Stromal cell of bone marrow (primary cell): ENCODE results near the gene CDKL1.
"Not testable (repeated sequence)": the region's sequence is repeated elsewhere in the genome, so short reads cannot be mapped to it uniquely, and the experiment has no call there.

Experiments
- DNase-seq: peaks from one replicate; pipeline ENCODE4 v3.0.0-alpha.2; 2012; ENCODE audit warnings: low read depth

CDKL1 gene

DNA sequence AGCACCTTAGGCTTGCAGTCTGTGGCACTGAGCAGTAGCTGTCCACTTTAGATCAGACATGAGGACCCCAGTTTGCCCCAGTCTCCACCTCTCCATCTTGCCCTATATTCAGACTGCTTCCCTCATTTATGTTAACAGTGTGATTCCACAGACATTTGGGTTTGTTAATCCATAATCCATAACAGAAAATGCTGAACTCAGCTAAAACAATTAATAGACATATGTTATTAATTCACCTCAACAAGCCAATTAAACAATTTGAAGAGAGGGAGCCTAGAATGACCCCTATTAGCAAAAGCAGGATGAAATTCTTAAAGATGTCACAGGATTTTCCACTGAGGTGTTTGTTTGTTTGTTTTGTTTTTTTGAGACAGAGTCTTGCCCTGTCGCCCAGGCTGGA lies 9.1 kb downstream of the CDKL1 start:
- DNase-seq, result no peak

GRCh38 chr14:50383618-50384225 lies 13.0 kb downstream of the CDKL1 start:
- no peak for DNase-seq

DNA sequence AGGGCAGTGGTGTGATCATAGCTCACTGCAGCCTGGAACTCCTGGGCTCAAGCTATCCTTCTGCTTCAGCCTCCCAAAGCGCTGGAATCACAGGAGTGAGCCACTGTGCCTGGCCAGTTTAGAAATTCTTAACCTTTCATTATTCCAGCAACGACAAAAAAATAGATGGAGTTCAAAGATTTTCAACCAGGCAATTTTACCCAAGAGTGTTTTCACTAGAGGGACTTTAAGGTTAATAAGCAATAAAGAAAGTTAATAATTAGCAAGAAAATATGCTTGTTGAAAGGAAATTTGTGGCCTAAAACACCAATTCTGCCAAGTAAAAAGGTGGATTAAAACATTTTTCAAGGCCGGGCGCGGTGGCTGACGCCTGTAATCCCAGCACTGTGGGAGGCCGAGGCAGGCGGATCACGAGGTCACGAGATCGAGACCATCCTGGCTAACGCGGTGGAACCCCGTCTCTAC lies 14.8 kb downstream of the CDKL1 start:
- no peak for DNase-seq

- DNase-seq, result no peak
Measured at GRCh38 chr14:50381008-50381407, 15.7 kb downstream of the CDKL1 start.

DNA sequence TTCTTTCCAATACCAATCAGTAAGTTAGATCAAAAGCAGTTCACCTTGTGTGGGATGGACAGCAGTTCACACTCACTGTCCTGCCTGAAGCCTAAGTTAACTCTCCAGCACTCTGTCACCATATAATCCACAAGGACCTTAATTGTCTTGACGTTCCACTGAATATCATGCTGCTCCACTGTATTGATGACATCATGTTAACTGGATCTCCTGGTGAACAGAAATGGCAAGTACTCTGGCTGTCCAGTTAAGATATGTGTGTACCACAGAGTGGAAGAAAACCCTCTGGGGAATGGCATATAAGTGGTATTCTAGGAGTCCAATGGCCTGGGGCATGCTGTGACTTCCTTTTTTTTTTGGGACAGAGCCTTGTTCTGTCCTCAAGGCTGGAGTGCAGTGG lies 16.2 kb downstream of the CDKL1 start:
- no peak for DNase-seq

GRCh38 chr14:50379563-50379962 lies 17.1 kb downstream of the CDKL1 start:
- no peak for DNase-seq

DNA sequence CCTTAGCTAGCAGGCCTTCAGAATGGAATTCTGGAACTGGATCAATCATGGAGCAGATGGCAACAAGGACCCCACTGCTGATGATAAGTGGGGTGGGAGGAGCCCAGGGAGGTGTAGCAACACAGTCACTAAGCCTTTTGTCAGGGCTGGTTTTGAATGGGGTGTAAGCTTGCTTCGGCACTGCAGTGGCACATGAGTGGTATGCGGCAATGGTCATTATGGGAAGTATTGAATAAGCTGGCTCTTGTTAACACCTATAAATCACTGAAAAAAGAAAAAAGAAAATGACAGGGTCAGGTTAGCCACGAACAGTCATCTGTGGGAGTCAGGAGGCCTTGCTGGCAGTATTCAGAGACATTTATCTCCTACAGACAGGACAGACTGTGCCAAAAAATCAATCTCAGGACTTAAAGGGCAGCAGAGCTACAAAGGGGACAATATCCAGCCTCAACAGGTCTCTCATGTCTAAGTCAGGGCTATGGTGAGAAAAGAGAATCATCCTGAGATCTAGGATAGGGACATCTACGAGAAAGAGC lies 19.1 kb downstream of the CDKL1 start:
- DNase-seq, result no peak

- DNase-seq, result no peak
Measured at GRCh38 chr14:50375760-50376159, 20.9 kb downstream of the CDKL1 start.

- no peak for DNase-seq
Measured at GRCh38 chr14:50373959-50374358, 22.7 kb downstream of the CDKL1 start.

- no peak for DNase-seq
Measured at GRCh38 chr14:50371546-50371945, 25.1 kb downstream of the CDKL1 start.

DNA sequence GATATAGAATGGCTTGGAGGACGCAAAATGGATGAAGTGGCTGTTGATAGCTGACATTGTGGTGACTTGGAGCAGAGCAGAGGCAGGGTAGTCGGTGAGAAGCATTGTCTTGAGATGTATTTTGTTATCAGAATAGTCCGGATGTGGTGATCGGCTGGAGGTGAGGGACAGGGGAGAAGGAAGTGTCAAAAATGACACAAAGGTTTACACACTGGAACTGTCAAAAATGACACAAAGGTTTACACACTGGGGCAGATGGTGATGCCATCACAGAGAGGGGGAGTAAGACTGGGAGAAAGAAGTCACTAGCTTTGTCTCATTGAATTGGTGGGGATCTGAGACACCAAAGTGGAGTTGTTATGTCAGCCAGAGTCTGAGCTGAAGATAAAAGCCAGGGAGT lies 30.1 kb downstream of the CDKL1 start:
- DNase-seq, result no peak

DNA sequence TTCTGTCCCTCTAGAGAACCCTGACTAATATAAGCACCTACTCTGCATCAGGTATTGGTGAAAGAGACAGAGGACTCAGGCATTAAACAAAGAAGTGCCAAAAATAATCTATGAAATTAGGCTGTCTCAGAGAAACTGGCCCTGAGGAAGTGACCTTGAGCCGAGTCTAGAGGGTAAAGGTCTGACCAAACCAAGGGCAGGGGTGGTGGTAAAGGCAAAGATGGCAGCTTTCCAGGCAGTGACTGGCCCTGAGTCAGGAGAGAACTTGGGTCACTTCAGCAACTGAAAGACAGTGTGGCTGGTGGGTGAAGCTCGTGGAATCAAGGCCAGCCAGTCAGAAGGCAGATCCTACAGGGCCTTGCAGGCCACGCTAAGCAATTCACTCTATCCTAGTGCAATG lies 30.6 kb downstream of the CDKL1 start:
- no peak for DNase-seq

DNA sequence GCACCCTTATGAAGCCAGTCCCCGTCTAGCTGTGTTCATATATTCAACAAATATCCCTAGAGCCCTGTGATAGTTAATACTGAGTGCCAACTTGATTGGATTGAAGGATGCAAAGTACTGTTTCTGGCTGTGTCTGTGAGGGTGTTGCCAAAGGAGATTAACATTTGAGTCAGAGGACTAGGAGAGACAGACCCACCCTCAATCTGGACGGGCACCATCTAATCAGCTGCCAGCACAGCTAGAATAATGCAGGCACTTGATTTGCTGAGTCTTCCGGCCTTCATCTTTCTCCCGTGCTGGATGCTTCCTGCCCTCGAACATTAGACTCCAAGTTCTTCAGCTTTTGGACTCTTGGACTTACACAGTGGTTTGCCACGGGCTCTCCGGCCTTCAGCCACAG lies 31.1 kb downstream of the CDKL1 start:
- DNase-seq, result not testable (repeated sequence)

DNA sequence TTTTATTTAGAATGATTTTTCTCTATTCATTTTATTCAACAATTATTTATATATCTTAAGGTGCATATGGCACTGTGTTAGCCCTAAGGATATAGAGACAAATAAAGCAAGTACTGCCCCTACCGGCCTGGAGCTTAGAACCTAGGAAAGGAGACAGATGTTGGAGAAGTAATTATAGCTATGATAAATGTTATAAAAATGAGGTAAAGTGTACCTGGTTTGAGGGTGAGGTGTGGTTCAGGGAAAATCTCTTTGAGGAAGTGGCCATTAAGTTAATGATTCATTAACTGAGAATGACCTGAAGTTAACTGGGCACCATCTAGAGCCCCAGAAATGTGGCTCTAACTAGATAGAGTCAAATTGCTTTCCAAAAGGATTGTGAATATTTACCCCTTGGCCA lies 31.9 kb downstream of the CDKL1 start:
- no peak for DNase-seq

- no peak for DNase-seq
Measured at GRCh38 chr14:50363714-50364111, 33.0 kb downstream of the CDKL1 start.

DNA sequence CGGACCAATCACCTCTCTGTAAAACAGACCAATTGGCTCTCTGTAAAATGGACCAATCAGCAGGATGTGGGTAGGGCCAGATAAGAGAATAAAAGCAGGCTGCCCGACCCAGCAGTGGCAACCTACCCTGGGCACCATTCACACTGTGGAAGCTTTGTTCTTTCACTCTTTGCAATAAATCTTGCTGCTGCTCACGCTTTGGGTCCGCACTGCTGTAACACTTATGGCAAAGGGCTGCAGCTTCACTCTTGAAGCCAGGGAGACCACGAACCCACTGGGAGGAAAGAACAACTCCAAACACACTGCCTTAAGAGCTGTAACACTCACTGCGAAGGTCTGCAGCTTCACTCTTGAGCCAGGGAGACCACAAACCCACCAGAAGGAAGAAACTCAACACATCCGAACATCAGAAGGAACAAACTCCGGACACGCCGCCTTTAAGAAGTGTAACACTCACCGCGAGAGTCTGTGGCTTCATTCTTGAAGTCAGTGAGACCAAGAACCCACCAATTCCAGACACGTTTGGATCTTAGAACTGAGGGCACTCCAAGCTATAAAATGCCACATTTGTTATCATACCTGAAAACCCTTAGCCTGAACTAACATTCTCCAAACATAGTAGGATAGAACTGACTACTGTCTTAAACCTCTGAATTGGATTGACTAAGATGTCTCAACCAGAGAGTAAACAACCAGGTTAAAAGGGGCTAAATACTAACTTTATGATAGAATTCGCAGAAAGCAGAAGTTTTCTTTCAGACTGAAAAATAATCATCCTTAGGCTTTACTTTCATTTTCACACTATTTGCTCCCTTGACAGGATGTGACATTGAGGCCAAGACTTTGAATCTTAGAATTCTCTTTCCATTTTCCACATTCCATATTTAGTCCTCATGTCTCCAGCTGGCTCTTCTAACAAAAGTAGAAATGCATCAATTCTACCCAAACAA lies 33.6 kb downstream of the CDKL1 start:
- DNase-seq, result no peak

DNA sequence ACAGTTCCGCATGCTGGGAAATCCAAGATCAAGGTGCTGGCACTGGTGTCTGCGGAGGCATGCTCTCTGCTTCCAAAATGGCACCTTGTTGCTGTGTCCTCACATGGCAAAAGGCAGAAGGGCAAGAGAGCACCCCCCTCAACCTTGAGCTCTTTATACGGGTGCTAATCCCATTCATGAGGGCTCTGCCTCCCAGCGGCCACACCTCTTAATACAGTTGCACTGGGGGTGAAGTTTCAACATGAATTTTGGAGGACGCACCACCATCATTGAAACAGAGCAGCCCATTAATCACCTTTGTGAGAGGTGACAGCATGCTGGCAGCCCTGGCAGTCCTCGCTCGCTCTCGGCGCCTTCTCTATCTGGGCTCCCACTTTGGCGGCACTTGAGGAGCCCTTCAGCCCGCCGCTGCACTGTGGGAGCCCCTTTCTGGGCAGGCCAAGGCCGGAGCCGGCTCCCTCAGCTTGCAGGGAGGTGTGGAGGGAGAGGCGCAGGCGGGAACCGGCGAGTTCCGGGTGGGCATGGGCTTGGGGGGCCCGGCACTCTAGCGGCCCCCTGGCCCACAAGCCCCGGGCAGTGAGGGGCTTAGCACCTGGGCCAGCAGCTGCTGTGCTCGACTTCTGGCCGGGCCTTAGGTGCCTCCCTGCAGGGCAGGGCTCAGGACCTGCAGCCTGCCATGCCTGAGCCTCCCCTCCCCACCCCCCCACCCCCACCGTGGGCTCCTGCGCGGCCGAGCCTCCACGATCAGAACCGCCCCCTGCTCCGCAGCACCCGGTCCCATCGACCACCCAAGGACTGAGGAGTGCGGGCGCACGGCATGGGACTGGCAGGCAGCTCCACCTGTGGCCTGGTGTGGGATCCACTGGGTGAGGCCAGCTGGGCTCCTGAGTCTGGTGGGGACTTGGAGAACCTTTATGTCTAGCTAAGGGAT lies 34.9 kb downstream of the CDKL1 start:
- DNase-seq, result not testable (repeated sequence)

DNA sequence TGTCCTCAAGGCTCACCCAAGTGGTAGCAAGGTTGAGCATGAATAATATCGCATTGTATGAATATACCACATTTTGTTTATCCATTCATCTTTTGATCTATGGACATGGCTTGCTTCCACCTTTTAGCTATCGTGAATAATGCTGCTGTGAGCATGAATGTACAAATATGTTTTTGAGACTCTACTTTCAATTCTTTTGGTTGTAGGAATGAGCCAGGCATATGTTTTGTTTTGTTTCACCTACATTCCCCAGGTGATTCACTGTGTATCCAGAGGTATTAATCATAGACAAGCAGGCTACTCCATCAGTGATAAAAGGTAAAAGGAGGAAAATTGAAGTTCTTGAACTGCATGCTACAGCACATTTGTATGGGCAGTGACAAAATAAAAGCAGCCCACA lies 35.8 kb downstream of the CDKL1 start:
- DNase-seq, result no peak

- no peak for DNase-seq
Measured at GRCh38 chr14:50360093-50360492, 36.6 kb downstream of the CDKL1 start.

- no peak for DNase-seq
Measured at GRCh38 chr14:50359631-50360030, 37.0 kb downstream of the CDKL1 start.

DNA sequence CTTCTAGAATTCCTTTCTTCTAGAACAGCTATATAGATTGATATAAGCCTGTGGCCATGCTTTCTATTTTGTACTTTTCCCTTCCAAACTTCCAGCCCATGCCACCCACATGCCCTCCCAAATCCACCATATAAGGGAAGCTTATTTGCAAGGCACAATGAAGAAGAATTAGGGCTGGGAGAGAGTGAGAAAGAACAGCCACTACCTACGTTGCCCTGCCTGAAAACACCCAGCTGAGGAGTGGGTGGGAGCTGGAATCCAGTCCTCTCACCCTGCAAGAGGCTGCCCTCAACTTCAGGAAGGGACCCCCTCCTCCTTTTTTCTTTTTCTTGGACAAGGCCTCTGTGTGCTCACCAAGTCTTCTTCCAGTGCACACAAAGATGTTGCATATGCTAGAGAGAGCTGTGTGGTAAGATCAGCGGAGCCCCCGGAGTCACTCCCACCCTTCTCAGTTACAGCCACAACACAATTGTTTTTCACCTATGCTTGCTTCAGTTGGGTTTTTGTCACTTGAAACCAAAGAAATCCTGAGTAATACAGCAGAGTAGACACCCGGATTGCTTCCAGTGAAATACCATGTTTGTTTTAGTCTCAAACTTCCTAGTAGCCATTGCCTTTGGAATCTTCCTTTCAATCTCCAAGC lies 38.8 kb downstream of the CDKL1 start:
- no peak for DNase-seq

- DNase-seq, result no peak
Measured at GRCh38 chr14:50357124-50357523, 39.6 kb downstream of the CDKL1 start.
